HUES48 (cell line): ENCODE data around the gene NFATC3.

ENCODE experiments used
- H3K27ac ChIP-seq: one replicate; pipeline ENCODE4 v1.7.0; 2013; ENCODE audit warnings: low read depth, low read length, inconsistent platforms
- H3K27me3 ChIP-seq: 2 replicates; pipeline ENCODE4 v1.6.1; 2013; ENCODE audit warnings: mild to moderate bottlenecking, low read length; ENCODE audit not compliant: control insufficient read depth, insufficient read depth
- H3K36me3 ChIP-seq: 2 replicates; pipeline ENCODE4 v1.6.1; 2013; ENCODE audit warnings: low read length; ENCODE audit not compliant: control insufficient read depth, insufficient read depth
- H3K4me1 ChIP-seq: 2 replicates; pipeline ENCODE4 v1.6.1; 2013; ENCODE audit warnings: mild to moderate bottlenecking, low read length; ENCODE audit not compliant: control insufficient read depth, insufficient read depth
- H3K4me3 ChIP-seq: 2 replicates; pipeline ENCODE4 v1.5.1; 2013; ENCODE audit warnings: mild to moderate bottlenecking, low read depth, low read length
- H3K9ac ChIP-seq: 2 replicates; pipeline ENCODE4 v1.6.1; 2013; ENCODE audit warnings: mild to moderate bottlenecking, low read depth, low read length, moderate library complexity
- H3K9me3 ChIP-seq: 2 replicates; pipeline ENCODE4 v1.6.1; 2013; ENCODE audit warnings: low read length; ENCODE audit not compliant: control insufficient read depth, insufficient read depth

Gene NFATC3

GRCh38 chr16:68062910-68063393 lies 22.2 kb upstream of the NFATC3 start:
- Histone ChIP-seq H3K36me3 (peaks cover 44% of the 10 kb centered on the region), H3K9me3 (no peaks in the 10 kb centered on the region), H3K4me3 (no peak overlapping the region), H3K4me1 (no peaks in the 10 kb centered on the region), H3K27ac (no peak overlapping the region), H3K27me3 (no peaks in the 10 kb centered on the region), H3K9ac (no peak overlapping the region)

- no peak overlapping the region for H3K4me3 ChIP-seq
- no peaks in the 10 kb centered on the region for H3K27me3 ChIP-seq
- H3K27ac ChIP-seq: no peak overlapping the region
- peaks cover 48% of the 10 kb centered on the region for H3K36me3 ChIP-seq
- H3K4me1 ChIP-seq: no peaks in the 10 kb centered on the region
- no peaks in the 10 kb centered on the region for H3K9me3 ChIP-seq
- no peak overlapping the region for H3K9ac ChIP-seq
Measured at GRCh38 chr16:68064791-68065365, 20.3 kb upstream of the NFATC3 start.

GRCh38 chr16:68065716-68066305 lies 19.4 kb upstream of the NFATC3 start:
- H3K27ac ChIP-seq: no peak overlapping the region
- no peak overlapping the region for H3K4me3 ChIP-seq
- H3K36me3 ChIP-seq: peaks cover 53% of the 10 kb centered on the region
- H3K27me3 ChIP-seq: no peaks in the 10 kb centered on the region
- no peak overlapping the region for H3K9ac ChIP-seq
- H3K9me3 ChIP-seq: no peaks in the 10 kb centered on the region
- no peaks in the 10 kb centered on the region for H3K4me1 ChIP-seq

GRCh38 chr16:68066763-68067162 lies 18.4 kb upstream of the NFATC3 start:
- Histone ChIP-seq H3K27me3 (no peaks in the 10 kb centered on the region), H3K27ac (no peak overlapping the region), H3K36me3 (peaks cover 53% of the 10 kb centered on the region), H3K9ac (no peak overlapping the region), H3K4me3 (no peak overlapping the region), H3K4me1 (no peaks in the 10 kb centered on the region), H3K9me3 (no peaks in the 10 kb centered on the region)

GRCh38 chr16:68068926-68069325 lies 16.2 kb upstream of the NFATC3 start:
- H3K9me3 ChIP-seq: no peaks in the 10 kb centered on the region
- H3K4me3 ChIP-seq: no peak overlapping the region
- no peak overlapping the region for H3K27ac ChIP-seq
- no peaks in the 10 kb centered on the region for H3K4me1 ChIP-seq
- H3K9ac ChIP-seq: no peak overlapping the region
- H3K36me3 ChIP-seq: peaks cover 62% of the 10 kb centered on the region
- H3K27me3 ChIP-seq: no peaks in the 10 kb centered on the region

- no peaks in the 10 kb centered on the region for H3K27me3 ChIP-seq
- H3K4me3 ChIP-seq: no peak overlapping the region
- no peak overlapping the region for H3K9ac ChIP-seq
- peaks cover 70% of the 10 kb centered on the region for H3K36me3 ChIP-seq
- no peaks in the 10 kb centered on the region for H3K9me3 ChIP-seq
- no peaks in the 10 kb centered on the region for H3K4me1 ChIP-seq
- no peak overlapping the region for H3K27ac ChIP-seq
Measured at GRCh38 chr16:68069511-68070248, 15.5 kb upstream of the NFATC3 start.

- Histone ChIP-seq H3K36me3 (peaks cover 75% of the 10 kb centered on the region), H3K27me3 (no peaks in the 10 kb centered on the region), H3K27ac (no peak overlapping the region), H3K4me1 (no peaks in the 10 kb centered on the region), H3K9me3 (no peaks in the 10 kb centered on the region), H3K9ac (no peak overlapping the region), H3K4me3 (no peak overlapping the region)
Measured at GRCh38 chr16:68070249-68070730, 14.9 kb upstream of the NFATC3 start.

- no peak overlapping the region for H3K4me3 ChIP-seq
- H3K9me3 ChIP-seq: no peaks in the 10 kb centered on the region
- no peaks in the 10 kb centered on the region for H3K4me1 ChIP-seq
- peaks cover 78% of the 10 kb centered on the region for H3K36me3 ChIP-seq
- H3K9ac ChIP-seq: no peak overlapping the region
- H3K27me3 ChIP-seq: no peaks in the 10 kb centered on the region
- H3K27ac ChIP-seq: no peak overlapping the region
Measured at GRCh38 chr16:68070806-68071517, 14.2 kb upstream of the NFATC3 start.

- Histone ChIP-seq H3K36me3 (peaks cover 78% of the 10 kb centered on the region), H3K9ac (no peak overlapping the region), H3K9me3 (no peaks in the 10 kb centered on the region), H3K27me3 (no peaks in the 10 kb centered on the region), H3K4me1 (no peaks in the 10 kb centered on the region), H3K27ac (no peak overlapping the region), H3K4me3 (no peak overlapping the region)
Measured at GRCh38 chr16:68071518-68071901, 13.7 kb upstream of the NFATC3 start.

GRCh38 chr16:68072038-68072695 lies 13.0 kb upstream of the NFATC3 start:
- no peak overlapping the region for H3K27ac ChIP-seq
- H3K4me1 ChIP-seq: no peaks in the 10 kb centered on the region
- no peaks in the 10 kb centered on the region for H3K9me3 ChIP-seq
- no peak overlapping the region for H3K4me3 ChIP-seq
- H3K9ac ChIP-seq: no peak overlapping the region
- peaks cover 80% of the 10 kb centered on the region for H3K36me3 ChIP-seq
- no peaks in the 10 kb centered on the region for H3K27me3 ChIP-seq
